ENCODE data around the gene TRIM7.
"Not testable (repeated sequence)": the region's sequence is repeated elsewhere in the genome, so short reads cannot be mapped to it uniquely, and the experiment has no call there.

TRIM7 gene

DNA sequence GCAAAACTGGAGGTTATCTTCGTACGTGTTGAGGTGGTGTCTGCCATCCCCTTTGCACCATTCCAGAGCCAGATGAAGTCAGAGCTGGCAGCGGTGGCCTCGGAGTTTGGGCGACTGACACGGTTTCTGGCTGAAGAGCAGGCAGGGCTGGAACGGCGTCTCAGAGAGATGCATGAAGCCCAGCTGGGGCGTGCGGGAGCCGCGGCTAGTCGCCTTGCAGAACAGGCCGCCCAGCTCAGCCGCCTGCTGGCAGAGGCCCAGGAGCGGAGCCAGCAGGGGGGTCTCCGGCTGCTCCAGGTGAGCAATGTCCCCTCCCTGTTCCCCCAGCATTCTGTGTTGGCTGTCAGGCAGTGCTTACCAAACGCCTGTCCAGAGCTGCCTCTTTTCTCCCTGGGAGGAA, 27.6 kb upstream of the TRIM7 start:
- no peak for DNase-seq

DNA sequence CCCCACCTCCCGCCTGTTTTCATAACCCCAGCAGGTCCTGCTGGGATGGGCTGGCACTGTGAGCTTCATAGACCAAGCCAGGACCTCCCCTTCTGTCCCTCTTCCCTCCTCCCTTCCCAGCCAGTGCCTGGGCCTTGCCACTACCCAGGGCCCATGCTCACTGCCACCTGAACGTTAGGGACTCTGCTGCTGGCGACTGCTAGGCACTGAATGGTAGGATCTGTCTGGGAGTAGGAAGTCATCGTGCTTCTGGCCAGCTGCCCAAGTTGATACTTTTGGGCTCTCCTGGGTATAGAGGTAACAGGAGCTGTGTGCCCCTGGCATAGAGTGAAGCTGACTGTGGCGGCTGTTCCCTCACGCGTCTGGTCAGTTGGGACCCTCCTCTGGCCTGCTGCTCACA, 26.4 kb upstream of the TRIM7 start:
- no peak for DNase-seq

DNA sequence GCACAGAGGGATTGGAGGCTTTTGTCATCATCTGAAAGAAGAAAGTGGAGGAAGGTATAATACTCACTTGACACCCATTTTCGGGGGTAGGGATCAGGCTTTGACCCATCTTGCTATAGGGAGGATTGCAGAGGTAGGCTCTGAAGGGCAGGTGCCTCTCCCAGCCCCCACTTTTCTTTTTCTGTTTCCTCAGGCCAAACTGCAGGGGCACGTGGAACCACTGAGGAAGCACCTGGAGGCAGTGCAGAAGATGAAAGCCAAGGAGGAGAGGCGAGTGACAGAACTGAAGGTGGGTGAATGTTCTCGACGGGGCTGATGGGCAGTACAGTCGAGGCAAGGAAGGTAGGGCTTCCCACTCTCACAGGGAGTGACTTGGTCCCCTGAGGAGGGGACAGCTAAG, 25.6 kb upstream of the TRIM7 start:
- DNase-seq: no peak

DNA sequence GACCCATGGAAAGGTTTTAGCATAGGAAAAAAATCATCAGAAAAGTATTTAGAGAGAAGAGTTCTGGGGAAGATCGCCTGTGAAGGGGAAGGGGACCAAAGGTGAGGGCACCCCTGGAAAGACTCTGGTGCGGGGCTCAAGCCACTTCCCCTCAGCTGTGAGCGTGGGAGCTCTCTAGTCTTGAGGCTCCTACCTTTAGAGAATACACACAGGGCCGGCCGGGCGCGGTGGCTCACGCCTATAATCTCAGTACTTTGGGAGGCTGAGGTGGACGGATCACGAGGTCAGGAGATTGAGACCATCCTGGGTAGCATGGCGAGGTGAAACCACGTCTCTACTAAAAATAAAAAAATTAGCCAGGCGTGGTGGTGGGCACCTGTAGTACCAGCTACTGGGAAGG, 25.0 kb upstream of the TRIM7 start:
- DNase-seq: no peak

DNA sequence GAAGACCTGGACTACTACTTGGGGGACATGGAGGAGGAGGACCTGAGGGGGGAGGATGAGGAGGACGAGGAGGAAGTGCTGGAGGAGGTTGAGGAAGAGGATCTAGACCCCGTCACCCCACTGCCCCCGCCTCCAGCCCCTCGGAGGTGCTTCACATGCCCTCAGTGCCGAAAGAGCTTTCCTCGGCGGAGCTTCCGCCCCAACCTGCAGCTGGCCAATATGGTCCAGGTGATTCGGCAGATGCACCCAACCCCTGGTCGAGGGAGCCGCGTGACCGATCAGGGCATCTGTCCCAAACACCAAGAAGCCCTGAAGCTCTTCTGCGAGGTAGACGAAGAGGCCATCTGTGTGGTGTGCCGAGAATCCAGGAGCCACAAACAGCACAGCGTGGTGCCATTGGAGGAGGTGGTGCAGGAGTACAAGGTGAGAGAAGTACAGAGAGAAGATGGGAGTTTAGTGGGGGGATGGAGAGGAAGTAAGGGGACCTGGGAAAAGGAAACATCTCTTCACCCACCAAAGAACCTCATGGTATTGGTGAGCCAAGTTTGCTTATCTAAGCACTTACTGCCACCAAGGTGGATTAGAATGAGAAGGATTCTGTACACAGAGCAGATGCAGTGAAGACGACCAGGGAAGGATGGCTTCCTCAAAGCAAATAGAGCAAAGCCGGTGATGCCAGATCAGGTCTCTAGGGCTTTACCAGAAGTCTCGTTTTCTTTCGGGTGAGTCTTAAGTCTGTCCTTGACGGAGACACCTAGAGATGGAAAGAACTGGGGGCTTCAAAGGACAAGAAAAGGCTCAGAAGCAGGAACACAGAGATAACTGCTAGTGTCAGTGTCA, 19.6 kb upstream of the TRIM7 start:
- DNase-seq: no peak

DNA sequence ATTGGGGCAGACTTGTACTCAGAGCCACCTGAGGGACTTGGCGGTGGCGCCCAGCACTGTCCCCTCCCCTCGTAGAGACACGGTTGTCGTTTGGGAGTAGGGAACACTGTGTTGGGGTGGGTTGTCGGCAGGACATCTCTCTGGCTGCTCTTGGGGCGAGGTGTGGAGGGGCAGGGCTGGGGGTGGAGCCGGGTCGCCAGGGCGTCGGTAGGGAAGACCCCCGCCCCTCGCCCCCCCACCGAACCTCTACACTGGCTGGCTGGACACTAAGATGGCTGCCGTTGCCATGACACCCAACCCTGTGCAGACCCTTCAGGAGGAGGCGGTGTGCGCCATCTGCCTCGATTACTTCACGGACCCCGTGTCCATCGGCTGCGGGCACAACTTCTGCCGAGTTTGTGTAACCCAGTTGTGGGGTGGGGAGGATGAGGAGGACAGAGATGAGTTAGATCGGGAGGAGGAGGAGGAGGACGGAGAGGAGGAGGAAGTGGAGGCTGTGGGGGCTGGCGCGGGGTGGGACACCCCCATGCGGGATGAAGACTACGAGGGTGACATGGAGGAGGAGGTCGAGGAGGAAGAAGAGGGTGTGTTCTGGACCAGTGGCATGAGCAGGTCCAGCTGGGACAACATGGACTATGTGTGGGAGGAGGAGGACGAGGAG, 18.9 kb upstream of the TRIM7 start:
- peak; percentile 41 for DNase-seq

DNA sequence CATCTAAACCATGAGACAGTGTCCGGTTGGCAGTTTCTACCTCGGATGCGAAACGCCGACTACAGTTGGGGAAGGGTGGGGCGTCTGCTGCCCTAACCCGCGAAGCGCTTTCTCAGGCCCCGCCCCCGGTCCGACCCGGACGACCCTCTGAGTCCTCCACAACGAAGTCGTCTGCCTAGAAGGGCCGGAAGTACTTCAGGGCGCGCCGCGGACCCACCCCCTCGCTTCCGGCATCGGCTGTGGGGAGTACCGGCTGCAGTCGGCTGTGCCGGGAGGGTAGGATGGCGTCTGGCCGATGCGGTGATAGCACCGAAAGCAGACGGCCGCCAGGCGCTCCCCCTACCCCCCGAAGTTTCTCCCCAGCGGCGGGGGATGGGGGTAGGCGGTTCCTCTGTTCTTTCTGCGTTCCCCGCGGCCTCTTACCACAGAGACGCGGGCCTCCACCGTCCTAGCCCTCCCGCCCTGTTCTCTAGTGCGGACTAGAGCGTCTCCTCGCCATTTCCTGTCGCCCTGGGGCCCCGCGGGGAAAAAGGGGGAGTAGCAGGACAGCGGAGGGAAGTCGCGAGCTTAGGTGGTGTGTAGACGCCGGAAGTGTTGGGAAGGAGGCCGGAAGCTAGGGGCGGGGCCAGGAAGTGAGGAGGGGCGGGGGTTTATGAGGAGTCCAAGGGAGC, 18.2 kb upstream of the TRIM7 start, which contains the start of gene TRIM41:
TSS of gene TRIM41 (plus strand) at position 224 of the 671 bp plus-strand sequence. CDS start 719 bp downstream, outside the sequence.
- DNase-seq: peak; percentile 99

DNA sequence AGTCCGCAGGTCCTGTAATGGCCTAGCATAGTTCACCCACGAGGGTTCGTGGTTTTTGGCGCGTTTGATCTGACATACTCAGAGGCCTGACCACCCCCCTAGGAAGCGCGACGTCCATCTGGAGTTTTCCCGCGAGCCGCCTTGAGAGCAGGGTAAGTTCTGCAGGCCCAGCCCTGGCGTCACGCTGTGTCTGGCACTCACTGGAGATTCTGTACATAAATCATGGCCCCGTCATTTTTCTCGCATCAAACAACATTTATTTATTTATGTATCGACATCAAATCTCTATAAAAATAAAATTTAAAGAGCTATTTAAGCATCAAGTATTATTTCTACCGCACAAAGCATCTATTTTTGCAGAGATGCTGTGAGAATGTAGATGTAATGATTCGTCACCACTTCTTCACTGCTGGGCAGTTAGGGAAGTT, 17.6 kb upstream of the TRIM7 start:
- DNase-seq: no peak

DNA sequence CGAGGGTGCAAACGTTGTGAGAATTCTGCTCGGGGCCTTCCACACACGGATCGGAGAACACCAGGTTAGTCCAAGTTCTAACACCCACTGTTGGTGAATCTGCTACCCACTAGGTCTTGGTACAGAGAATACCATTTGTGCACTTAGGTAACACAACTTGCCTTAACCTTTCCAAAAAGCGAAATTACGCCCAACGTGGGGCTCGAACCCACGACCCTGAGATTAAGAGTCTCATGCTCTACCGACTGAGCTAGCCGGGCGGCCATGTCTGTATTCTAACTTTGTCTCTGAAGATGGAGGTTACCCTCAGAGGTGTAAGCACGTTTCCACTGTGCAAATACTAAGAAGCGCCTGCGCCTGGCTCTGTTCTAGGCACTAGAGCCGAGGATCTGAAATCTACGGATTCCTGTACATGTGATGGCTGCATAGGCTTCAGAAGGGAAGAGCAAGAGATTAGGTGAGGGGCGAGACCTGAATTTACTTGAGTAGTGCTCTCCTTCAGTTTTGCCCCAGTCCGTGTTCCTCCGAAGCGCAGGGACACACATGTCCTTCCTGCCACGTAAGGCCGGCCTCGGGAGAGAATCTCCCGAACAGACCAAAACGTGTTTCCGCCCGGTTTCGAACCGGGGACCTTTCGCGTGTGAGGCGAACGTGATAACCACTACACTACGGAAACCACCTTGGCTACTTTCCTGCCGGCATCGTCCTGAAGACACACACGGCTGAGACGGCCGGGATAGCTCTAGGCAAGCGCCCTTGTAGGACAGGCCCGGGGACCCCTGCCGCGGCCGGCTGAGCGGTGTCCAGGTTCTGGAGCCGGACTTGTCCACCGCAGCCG, 17.0 kb upstream of the TRIM7 start:
- peak; percentile 98 for DNase-seq

DNA sequence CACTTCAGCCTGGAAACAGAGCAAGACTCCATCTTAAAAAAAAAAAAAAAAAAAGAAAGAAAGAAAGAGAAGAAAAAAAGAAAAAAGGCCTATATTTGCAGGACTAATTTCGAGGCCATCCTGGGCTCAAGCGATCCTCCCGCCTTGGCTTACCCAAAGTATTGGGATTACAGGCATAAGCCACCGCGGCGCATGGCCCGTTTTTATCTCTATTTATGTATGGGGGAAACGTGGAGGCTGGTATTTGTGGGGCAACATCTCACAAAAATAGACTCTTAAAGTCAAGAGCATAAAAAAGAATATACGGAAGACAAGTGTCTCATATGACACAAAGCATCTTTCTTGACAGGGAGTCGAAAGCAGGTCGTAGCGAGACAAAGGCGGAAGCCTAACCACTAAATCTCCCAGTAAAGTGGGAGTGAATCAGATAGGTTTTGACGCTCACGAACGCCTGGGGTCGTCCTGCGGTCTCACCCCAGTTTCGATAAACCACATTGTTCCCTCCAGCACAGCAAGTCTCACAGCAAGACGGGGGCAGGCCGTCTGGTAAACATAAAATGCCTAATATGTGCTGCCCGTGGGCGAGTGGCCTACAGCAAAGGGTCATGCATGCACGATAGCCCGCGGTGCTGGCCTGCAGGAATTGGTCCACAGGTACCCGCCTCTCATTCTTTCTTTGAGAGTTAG, 16.3 kb upstream of the TRIM7 start:
- DNase-seq: no peak

DNA sequence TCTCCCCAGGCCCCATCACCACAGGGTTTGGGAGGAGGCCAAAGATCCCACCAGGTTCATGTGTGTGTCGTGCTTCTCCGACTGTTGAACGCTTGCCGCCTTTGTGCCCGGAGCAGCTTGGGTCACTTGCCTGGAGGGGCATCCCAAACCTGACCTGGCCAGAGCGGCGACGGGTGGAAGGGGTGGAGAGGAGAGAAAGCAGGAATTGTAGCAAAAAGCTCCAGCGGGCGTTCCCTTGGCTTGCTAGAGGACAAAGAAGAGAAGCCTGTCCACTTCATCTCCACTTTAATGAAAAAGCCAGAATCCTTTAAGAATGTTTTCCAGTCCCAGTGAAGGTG, 15.2 kb upstream of the TRIM7 start:
- no peak for DNase-seq

DNA sequence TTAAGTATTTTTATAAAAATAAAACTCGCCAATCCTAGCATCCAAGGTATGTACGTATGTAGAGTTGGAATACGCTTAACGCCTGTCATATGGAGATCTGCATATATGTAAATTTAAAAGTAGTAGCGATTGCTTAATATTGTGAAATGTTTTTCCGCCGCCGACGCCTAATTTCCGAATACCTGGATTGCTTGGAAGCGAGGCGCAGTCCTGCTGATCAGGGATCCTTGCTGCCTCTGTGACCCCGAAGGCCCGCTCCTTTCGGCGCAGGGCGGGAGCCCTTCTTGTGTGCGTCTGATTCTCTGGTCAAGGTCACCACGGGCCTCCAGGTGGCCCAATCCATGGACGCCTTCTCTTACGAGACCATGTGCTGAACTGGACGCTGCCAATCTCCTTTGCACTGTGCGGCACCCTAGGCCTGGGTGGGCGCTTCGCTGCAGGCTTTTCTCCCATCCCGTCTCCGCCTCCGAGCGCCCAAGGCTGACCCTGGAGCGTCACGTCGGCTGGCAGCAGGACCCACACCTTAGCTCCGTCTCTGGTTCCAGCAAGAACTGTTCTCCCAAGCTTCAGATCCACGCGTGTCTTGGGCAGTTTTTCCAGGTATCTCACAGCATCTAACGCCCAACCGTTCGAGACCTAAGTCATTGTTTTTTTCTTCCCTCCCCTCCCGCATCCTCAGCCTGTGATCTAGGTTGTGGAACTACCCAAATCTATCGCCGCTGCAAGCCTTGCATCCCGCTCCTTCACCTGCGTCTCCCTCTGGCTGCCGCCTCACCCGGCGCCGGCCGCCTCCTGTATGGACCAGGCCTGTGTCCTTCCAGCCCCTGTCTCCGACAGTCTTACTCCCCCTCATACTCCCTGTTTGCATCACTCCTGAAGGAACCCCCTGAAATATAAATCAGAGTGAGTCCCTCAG, 14.5 kb upstream of the TRIM7 start:
- DNase-seq: no peak

DNA sequence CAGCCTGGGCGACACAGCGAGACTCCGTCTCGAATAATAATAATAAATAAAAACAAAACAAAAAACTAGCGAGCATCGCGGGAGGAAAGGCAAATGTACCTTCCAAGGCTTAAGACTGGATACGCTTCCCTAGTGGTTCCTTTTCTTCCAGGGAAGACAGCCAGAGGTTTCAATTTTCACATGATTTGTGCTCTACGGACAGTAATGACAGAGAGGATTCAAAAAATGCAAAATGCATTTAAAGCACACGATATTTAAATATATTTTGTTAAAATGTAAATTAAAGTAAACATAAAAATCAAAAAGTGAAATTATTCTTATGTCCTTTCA, 13.8 kb upstream of the TRIM7 start:
- peak; percentile 27 for DNase-seq

DNA sequence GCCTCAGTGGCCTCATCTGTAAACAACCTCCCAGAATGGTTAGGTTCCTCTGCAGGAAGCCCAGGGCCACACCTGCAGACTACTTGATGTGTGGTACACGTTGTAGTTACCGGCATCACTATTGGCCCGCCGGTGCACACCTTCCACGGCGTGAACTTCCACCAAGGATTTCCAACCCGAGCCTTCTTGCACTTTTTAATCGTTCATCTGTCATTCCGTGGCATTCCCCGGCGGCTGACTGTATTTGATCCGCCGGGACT, 12.7 kb upstream of the TRIM7 start:
- DNase-seq: no peak

DNA sequence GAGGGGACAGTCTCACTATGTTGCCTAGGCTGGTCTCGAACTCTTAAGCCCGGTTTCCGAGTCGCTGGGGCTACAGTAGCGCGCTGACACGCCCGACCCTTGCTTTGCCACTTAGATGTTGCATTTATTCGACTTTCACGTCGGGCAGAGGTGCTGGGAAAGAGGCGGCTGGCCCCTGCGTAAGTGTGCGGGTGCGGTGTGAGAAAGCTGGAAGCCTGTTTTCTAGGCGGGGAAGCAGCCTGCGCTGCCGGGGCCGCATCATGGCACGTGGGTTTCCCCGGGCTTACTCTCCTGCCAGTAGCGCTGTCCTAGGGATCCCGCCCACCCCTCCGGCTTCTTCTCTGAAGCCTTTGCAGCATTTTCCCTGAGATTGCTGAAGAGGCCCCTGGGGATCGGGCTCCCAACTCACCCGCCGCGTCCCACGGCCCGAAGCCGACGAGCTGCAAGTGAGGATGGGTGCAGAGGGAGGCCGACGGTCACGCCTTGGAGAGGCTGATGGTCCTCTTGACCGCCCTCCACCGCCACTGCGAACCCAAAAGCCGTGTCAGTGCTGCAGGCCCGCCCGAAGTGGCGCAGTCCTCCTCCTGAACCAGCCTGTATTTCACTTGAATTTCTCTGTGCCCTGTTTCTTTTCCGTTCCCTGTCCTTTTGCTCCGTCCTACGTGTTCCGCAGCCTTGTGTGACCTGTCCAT, 12.3 kb upstream of the TRIM7 start:
- peak; percentile 65 for DNase-seq

DNA sequence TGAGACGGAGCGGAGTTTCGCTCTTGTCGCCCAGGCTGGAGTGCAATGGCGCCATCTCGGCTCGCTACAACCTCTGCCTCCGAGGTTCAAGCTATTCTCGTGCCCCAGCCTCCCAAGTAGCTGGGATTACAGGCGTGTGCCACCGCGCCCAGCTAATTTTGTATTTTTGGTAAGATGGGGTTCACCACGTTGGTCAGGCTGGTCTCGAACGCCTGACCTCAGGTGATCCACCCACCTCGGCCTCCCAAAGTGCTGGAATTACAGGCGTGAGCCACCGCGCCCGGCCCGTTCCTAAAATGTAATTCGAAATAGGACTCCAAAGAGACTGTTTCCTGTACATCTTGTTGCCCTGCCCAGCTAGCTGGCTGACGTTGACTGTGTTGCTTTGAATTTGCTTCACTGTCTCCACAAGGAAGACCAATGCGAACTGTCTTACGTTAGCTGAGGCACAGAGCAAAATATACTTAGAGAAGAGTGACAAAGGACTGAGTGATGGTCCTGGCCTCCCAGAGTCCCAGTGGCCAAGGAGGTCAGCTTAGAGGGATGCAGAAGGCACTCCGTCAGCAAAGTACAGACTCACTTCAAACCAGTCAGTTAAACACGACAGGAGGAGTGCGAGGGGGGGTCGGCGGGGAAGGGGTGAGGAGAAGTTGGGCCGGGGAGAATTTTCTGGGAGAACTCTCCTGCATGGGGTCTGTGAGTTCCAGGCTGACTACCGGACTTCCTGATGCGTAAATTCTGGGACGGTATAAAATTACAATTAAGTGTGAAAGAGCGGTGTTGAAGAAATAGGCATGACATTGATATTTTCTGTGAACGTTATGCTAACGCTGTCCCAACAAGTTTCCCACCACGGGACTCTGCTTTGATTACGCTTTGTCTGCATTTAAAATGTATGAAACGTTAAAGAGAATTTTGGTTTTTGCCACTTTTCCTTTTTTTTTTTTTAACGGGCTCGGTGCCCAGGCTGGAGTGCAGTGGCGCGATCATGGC, 11.3 kb upstream of the TRIM7 start:
- DNase-seq: peak; percentile 32

DNA sequence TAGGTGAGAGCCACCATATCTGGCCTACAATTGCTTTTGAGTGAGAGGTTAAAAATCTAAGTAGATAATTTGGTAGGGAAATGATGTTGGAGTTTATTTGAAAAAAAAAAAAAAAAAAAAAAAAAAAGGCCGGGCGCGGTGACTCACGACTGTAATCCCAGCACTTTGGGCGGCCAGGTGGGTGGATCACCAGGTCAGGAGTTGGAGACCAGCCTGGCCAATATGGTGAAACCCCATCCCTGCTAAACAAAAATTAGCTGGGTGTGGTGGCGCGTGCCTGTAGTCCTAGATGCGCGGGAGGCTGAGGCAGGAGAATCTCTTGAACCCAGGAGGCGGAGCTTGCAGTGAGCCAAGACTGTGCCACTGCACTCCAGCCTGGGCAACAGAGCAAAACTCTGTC, 9.3 kb upstream of the TRIM7 start:
- not testable (repeated sequence) for DNase-seq

DNA sequence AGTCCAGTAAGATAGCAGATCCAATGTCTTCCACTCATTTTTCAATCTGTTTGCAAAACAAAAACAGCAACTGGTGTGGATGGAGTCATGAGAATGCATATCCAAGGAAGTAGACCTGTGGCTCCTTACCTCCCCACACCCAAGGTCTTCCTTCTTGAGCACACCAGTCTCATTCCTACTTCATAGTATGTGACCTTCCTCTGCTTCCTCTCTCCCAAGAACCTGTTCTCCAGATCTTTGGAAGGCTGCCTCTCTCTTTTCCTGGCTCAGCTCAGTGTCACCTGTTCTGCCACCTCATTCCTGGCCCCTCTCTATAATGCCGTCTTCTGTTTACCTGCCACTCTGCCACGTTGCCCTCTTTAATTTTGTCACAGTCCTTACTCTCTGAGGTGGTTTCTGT, 7.9 kb upstream of the TRIM7 start:
- DNase-seq: no peak

DNA sequence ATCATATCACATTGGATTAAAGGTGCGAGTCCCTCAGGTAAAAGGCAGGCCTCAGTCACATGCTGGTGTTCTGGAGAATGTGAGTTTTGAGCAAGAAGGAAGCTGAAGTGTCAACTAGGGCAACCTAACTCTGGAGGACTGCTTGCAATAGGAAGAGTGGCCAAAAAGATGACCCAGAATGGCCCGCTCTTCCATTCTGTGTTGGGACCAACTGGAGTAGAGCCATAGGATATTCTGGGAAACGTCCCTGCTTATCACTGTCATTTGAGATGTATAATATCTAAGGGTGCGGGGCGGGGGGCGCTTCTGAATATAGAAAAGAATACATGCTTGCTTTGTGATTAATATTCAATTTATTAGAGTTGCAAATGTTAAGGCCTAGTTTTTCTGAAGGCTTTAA, 7.1 kb upstream of the TRIM7 start:
- no peak for DNase-seq

DNA sequence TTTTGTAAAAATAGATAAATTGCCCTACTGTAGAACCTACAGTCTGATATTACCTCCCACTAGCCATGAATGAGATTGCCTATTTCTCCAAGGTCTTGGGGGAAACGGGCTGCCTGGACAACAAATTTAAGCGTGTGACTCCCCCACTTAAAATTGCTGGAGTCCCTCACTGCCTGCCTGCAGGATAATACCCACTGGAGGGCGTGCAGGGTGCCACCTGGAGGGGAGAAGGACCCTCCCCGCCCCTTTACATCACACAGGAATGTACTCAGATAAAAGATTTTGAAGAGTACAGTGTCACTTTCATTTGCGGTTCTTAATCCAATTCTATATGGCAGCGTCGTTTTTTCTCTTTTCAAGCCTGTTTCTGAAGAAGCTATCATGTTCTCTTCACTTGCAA, 6.2 kb upstream of the TRIM7 start:
- DNase-seq: no peak

Measured in fibroblast of skin of right biceps (primary cell).